HG03103 (cell line): ENCODE measurements around the gene MLLT3.

Experiments
- ATAC-seq: cut with Tn5 transposase; IDR thresholded peaks from one replicate; pipeline ENCODE4 v1.9.1; 2021; ENCODE audit warnings: low read depth; ENCODE audit not compliant: unreplicated experiment

The MLLT3 gene

GRCh38 chr9:20524776-20525175 lies 97.5 kb downstream of the MLLT3 start:
- ATAC-seq = no peak

- no peak for ATAC-seq
These were observed 103.6 kb downstream of the MLLT3 start for GRCh38 chr9:20518737-20519136.

DNA sequence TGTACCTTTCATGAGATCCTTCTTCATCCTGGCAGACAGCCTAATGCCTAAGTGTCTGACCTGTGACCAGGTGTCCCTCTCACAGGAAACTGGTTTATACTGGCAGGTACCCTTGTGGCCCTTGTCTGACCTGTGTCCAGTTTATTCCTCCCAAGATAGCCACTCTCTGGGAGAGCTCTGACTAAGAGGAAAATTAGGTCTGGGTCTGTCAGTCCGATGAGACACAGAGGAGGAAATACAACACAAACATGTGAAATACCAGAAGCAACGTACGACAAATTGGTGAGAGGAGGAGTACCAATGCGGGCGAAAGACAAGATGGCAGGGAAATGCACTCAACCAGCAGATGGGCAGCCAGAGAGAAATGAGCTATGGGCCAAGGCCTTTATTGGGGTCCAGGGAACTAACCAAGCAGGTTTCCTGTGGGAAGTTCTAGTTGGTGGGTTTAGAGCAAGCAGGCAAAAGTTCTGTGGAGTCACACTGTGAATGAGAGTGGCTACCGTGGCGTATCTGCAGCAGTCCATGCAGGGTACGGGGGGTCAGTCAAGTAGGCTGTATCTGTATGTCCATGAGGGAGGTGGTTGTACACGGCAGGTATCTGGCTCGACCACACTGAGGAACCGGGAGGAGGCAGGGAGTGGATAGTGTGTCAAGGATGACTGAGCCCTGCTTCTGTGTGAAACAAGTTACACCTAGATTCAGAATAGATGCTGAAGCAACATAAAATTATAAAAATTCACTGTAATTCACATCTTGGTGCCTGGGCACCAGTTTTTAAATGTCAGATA lies 109.0 kb downstream of the MLLT3 start:
- no peak for ATAC-seq

DNA sequence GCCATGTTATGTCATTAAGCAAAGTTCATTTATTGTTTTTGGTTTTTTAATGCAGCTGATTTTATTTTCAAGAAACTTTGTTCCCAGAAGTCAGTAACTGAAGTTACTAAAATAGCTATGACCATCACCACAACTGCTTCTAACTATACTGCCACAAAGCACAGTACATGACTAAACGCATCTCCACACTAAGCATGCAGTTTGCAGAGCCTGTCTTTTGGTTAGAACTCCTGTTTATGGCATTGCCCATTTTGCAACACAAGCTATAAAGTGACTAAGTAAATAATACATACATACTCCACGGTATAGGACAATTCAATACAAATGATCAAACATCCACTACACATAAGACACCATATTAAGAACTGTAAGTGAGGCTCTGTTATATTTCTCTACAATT lies 109.7 kb downstream of the MLLT3 start:
- ATAC-seq = no peak

GRCh38 chr9:20512106-20512505 lies 110.2 kb downstream of the MLLT3 start:
- ATAC-seq = no peak

- ATAC-seq = no peak
These were observed 110.6 kb downstream of the MLLT3 start for GRCh38 chr9:20511686-20512085.

DNA sequence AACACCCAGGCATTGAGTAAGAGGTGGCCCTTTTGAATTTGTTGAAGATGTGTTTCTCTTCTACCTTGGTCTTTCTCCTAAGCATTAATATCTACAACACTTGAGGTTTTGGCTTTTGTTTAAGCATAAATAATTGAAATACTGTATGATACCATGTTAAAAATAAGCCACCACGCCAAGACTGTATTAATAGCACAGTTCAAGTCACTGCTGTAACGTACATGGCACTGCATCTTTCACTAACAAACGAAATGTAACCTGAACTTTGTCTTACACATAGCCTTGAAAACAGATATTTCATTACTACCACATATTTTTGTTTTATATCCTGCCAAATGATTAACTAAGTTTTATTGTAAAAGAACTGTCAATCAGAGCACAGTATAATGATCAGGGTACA lies 112.8 kb downstream of the MLLT3 start:
- no peak for ATAC-seq

DNA sequence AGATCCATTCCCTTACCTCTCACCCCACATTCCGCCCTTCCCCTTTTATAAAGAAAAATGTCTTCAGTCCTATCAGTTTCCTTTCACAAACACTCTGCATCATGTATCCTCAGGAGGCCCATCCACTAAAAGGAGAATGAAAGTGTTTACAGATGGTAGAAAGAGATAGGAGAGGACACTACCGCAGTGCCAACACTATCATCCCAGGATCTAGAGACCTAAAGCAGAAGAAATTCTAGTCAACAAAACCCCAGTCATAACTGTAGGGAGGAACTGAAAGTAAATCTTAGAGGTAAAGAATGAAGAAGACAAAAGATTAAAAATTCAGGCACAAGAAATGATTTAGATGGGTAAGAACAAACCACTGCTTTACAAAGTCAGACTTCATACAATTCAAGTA lies 114.1 kb downstream of the MLLT3 start:
- peak; percentile 76 for ATAC-seq

- ATAC-seq = no peak
These were observed 114.9 kb downstream of the MLLT3 start for GRCh38 chr9:20507431-20507830.

DNA sequence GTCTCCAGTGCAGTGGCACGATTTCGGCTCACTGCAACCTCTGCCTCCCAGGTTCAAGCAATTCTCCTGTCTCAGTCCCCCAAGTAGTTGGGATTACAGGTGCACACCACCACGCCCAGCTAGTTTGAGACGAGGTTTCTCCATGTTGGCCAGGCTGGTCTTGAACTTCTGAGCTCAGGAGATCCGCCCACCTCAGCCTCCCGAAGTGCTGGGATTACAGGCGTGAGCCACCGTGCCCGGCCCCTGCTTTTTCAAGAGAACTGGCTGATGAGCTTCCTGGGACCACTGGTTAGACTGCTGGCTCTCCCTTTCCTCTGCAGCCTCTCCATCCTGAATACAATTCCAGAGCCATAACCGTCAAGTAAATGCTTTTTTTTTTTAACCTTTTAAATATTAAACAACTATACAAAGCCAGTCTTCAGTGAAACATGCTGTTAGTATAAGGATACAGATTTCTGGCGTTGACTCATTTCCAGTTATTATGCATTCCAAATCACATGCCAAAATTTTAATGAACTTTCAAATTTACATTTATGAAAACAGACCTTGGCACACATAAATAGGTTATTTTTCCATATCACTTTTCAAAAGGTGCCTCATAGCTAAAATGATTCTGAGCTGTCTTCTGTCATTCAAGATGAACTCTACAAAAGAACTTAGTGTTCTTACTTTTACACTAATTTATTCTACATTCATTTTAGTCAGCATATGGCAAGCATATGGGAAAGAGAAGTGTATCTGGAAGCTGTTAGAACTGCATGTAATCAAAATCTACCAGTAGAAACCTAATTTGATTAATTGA lies 116.0 kb downstream of the MLLT3 start:
- no peak for ATAC-seq

DNA sequence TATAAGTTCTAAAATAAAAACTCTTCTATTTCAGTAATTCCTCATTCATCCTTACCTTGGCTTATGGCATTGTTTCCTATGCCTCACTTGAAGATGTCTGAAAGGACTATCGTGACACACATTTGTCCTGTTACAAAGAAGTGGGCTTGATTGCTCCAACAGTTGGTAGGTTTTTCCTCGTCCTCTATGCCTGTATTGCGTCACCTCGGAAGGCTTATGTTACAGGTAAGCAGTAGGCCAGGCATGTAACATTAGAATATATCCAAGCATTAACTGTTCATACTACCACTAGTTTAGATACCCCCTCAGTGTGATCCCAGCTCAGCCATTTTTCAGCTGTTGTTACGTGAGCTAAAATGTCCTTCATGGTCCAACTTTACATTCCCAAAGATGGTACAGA lies 116.7 kb downstream of the MLLT3 start:
- no peak for ATAC-seq

GRCh38 chr9:20504930-20505329 lies 117.4 kb downstream of the MLLT3 start:
- no peak for ATAC-seq

- no peak for ATAC-seq
These were observed 122.2 kb downstream of the MLLT3 start for GRCh38 chr9:20500101-20500500.

DNA sequence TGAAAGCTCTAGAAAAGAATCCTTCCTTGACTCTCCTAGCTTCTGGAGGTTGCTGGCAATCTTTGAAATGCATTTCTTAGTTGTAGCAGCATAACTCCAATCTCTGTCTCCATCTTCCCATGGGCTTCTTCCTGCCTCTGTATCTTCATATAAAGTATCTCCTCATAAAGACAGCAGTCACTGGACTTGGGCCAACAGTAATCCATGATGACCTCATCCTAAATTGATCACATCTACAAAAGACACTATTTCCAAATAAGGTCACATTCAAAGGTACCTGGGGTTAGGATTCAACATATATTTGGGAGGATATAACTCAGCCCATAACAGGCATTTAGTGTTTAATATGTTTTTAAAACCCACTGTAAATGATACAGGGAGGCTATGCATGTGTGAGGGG lies 123.3 kb downstream of the MLLT3 start:
- no peak for ATAC-seq

DNA sequence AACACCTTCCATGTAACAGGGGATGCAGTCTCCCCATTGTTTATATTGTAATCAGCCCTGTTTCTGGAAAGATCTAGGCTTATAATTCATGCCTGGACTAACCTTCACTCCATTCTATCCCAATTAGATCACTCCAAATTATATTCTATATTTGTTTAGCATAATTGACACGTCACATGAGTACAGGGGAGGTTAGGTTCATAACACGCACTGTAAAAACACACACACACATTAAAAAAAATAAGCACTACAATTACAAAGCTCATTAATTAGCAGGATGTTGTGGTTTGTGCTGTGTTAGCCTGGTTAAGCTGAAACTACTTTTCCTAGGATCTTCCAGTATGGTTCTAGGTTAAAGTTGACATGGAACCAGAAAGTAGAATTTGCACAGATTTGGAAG lies 126.0 kb downstream of the MLLT3 start:
- no peak for ATAC-seq

- no peak for ATAC-seq
These were observed 127.2 kb downstream of the MLLT3 start for GRCh38 chr9:20495098-20495497.

DNA sequence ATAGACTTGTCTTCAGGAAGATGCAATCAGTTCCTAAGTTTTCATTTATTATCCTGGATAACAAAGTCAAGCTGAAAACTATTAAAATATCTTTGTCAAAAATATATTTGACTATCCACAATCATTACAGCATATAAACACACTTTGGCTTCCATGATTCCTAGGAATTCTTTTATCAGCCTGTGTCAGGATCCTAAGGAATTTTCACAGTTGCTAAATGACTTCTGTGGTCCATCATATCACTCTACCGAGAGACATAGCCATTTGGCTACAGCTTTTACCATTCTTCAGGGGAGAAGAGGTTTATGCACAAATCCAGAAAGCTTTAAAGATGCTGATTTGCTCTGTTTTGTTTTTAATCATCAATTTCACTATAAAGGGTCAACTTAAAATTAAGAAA lies 128.3 kb downstream of the MLLT3 start:
- no peak for ATAC-seq

- ATAC-seq = no peak
These were observed 129.5 kb downstream of the MLLT3 start for GRCh38 chr9:20492772-20493171.

GRCh38 chr9:20491612-20492011 lies 130.7 kb downstream of the MLLT3 start:
- no peak for ATAC-seq

DNA sequence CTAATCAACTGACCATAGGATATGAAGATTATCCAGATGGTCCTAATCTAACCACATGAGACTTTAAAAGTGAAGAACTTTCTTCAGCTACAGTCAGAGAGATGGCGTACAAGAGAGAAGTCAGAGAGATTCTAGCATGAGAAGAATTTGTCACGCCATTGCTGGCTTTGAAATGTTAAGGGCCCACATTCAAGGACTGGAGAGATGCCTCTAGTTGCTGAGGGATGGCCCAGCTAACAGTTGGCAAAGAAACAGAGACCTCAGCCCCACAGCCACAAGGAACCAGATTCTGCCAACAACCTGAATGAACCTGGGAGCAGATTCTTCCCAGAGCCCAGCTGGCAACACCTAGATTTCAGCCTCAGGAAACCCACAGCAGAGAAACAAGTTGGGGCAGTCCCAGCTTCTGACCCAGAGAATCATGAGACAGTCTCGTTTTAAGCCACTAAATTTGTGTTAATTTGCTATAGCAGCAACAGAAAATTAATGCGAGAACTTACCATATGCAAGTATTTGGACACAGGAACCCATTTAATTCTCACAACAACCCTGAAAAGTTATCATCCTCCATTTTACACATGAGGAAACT lies 132.0 kb downstream of the MLLT3 start:
- ATAC-seq = no peak

DNA sequence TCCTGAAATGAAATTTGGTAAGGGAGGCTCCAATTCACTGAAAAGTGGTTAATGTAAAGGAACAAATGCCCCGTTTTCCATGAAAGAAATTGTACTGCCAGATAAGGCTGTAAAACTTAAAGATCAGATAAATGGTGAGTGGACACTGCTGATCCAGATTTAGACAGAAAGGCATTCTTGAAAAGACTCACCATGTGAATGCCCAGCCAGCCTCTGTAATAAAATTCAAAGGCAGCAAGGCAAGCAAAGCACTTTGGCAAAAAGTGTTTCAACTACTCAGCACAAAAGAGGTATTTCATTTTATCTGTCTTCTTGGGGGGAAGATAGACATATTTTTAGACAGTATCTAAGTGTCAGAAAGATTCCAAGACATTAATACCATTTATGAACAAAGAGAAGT lies 133.6 kb downstream of the MLLT3 start:
- no peak for ATAC-seq

DNA sequence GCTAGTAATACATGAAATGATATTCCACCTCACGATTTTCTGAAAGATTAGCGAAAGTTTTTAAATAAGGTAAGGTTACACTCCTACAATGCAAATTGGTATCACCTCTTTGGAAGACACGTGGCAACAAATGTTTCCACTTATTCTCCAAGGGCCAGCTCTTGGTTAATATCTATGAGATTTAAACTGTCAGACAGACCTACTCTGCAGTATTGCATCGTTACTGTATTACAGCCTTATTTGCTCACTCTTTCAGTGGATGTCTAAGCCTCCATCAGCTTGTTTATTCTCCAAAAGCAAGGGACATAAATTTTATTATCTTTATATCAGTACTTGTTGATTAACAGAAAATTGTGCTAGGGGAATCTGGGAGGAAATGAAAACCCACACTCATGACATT lies 135.7 kb downstream of the MLLT3 start:
- ATAC-seq = no peak
